ENCODE measurements around the gene TIGAR.

GRCh38 chr12:4292341-4293073 lies 28.5 kb upstream of the TIGAR start:
- TF ChIP-seq, protein P1, sequence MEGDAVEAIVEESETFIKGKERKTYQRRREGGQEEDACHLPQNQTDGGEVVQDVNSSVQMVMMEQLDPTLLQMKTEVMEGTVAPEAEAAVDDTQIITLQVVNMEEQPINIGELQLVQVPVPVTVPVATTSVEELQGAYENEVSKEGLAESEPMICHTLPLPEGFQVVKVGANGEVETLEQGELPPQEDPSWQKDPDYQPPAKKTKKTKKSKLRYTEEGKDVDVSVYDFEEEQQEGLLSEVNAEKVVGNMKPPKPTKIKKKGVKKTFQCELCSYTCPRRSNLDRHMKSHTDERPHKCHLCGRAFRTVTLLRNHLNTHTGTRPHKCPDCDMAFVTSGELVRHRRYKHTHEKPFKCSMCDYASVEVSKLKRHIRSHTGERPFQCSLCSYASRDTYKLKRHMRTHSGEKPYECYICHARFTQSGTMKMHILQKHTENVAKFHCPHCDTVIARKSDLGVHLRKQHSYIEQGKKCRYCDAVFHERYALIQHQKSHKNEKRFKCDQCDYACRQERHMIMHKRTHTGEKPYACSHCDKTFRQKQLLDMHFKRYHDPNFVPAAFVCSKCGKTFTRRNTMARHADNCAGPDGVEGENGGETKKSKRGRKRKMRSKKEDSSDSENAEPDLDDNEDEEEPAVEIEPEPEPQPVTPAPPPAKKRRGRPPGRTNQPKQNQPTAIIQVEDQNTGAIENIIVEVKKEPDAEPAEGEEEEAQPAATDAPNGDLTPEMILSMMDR (IDR thresholded peaks at IDR 0.05), result no peak
- TF ChIP-seq POLR2A (IDR thresholded peaks at IDR 0.05), result no peak
